COLO668 (cell line): Measurements from ENCODE around the gene MFNG.

Experiments
- DNase-seq: peaks from one replicate; lab custom pipeline; 2025; ENCODE audit not compliant: unreplicated experiment; lab: John Stamatoyannopoulos, UW

MFNG gene

DNA sequence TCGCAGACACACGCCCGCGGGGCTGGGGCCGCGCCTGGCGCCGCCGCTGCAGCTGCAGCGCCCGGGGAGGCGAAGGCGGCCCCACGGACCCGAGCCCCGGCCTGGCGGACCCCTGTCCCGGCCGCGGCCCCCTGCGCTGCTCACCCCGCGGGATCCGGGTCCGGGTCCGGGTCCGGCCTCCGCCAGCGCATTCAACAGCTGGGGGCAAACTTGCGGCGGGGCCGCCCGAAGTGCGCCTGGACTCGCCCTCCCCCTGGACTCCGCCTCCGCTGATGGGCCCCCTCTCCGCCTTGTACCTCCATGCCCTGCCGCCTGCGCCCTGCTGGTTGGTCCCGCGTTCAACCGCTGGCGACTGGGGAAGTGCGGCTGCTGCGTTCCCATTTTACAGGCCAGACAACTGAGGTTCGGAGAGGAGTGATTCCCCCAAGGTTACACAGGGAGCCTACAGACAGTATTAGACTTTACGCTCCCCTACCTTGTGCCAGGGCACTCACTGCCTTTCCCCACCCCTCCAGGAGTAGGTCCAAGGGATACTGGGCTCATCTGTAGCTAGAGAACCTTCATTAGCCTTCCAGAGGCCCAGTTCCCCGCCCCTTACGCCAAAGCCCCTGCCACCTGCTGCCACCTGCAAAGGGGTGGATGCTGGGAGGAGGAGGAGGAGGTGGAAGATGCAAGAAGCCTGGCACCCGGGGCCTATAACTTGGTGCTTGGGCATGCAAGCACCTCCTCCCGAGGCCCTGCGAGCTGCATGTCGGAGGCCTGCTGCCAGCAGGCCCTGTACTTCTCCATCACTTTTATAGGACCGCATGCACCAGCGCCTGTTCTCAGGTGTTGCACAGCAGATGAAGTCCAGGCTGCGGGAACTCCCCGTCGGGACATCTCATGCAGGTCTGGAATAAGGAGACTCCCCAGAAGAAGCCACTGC lies 58.2 kb downstream of the MFNG start:
- no peak for DNase-seq

DNA sequence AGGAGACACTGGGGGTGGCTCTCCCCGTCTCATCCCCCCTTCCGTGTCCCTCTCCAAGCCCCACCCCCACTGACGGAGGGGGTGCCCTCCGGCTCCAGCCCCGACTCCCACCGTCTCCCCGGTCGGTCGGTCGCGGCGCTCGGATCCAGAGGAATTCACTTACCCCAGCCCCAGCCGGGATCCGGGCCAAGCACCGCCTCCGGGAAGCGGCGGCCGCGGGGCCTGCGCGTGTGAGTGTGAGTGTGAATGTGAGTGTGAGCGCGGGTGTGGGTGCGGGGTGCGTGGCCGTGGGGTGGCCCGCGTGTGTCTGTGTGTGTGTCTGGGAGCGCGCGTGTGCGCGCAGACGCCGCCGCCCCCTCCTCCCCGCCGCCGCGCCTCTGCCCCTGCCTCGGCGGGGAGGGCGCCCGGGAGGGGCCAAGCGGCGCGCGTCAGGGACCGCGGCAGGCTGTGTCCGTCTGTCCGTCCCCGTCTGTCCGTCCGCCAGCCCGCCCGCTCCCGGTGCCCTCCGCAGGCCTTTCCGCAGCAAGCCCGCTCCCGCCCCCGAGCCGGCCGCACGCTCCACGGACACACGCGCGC lies 59.0 kb downstream of the MFNG start, which contains the start of gene ELFN2:
Gene ELFN2 (minus strand): TSS at position 345 of the 576 bp plus-strand sequence. CDS start 51,945 bp downstream, outside the sequence.
- no peak for DNase-seq

DNA sequence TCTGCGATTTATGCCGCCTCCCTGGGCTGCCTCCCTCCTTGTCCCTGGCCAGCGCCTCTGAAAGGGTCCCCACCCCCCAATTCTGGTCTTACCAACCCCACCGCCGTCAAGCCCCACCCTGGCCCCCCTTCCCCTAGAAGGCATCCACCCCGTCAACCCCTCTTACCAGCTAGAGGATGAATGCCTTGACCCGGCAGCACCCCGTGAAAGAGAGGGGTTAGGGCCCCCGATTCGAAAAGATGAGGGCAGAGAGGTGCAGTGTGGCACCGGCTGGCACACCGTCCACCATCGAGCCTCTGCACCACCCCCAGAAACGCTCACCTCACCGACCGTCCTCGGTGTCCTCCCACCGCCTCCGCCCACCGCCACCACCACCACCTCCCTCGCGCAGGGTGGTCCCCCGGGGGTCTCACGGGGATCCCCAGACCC lies 59.5 kb downstream of the MFNG start:
- DNase-seq: no peak

DNA sequence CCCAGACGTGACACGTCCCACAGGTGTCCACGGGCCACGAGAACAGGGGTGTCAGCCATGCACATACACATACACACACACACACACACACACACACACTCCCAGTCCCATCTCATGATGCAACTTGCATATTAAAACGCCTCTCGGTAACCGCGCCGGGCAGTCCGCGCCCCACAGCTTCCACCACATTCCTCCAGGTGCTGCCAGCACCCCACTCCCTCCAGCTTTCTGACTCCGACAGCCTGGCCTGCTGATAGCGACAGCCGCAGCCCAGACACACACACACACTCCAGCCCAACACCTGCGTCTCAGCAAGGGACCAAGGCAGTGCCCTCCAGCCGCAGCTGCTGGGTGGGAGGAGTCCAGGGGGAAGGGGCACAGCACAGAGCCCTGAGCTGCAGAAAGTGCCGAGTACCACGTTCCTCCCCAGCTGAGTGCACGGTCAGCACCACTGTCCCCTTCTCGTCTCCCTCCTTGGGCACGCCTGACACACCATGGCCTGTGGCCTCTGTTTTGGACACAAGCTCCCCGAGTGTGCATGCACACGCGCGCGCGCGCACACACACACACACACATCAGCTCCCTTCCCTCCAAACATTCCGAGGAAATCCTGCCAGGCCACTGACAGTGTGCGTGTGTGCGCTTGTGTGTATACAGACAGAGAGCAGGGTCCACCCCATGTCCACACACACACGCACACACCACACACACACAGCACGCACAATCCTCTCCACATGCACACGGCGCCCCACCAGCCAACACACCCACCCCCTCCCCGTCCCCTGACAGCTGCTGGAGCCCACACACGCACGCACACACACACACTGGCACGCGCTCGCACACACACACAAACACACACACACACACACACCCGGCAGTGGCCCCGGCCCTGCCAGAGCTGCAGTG lies 60.1 kb downstream of the MFNG start:
- peak; percentile 16 for DNase-seq

DNA sequence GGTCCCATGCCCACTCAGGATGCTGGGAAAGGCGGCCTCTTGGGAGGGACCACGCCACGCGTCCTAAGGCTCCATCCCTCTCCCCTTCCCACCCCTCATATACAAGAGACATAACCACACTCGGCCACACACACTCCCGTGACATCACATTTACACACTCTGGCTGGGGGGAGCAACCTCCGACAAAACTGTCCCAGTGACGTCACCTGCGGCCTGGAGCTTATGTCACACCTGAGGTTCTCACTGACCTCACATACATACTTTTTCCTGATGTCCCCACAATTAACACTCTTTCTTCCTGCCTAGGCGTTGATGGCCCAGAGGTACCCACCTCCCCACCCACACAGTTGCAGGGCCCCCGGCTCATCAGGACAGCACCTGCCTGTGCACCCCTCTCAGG lies 60.8 kb downstream of the MFNG start:
- no peak for DNase-seq

DNA sequence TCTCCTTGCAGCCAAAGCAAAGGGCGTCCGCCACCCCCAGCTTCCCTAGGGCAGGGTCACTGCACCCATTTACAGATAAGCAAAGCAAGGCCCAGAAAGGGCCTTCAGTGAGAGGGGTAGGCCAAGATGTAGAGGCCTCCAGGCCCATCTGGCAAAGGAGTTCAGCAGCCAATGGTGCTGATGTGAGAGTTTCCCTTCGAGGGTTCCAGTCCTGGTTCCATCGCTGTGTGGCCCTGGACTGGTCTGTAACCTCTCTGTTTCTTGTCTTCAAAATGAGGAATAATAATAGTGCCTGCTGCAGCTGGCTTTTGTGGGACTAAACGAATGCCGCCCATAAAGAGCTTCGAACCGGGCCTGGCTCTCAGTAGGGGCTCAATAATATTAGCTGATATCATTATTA lies 62.9 kb downstream of the MFNG start:
- DNase-seq: no peak

DNA sequence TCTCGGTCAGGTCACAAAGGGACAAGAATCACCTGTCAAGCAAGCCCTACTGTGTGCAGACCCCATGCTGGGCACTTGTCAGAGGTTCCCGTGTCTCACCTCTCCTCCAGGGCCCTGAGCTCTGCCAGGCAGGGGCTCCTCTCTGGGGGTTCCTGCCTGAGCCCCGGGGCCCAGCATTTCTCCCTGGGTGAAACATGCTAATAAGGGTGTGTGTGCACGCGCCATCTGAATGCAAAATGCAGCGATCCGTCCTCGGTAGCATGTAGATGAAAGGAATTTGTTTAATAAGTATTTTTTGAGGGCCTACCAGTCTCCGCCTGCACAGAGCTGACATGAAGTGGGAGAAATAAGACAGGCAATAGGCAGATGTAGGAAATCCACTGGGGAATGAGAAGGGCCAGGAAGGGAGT lies 64.7 kb downstream of the MFNG start:
- DNase-seq: no peak

DNA sequence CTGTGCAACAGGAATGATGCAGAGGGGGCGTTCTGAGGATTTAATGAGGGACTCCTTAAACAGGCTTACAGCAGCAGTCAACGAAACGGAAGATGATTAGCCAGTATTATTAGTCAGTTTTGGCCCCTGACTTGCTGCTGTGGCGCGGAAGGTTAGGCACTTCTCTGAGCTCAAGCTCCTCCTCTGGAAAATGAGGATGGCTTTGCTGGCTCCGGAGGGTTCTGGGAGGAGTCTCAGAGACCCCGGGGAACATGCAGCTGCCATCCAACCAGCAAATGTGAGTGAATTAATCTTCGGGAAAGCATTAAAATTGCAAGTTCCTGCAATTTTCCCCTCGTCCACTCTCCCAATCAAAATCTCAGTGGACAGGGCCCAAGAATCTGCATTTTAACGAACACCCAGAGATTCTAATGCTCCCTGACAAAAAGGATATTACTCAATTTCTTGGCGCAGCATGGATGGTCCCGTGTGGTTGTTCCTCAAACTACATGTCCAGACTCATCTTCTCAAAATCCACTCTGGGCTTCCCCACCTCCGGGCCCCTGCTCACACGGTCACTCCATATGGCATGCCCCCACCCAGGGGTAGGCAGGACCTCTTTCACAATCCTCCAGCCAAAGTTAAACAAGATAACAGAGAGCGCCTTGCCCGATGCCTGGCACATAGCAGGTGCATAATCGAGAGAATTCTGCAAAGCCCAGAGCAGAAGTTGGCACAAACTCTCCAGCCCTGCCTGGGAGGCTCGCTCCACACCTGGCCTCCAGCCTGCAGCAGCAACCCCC lies 65.3 kb downstream of the MFNG start:
- DNase-seq: no peak

DNA sequence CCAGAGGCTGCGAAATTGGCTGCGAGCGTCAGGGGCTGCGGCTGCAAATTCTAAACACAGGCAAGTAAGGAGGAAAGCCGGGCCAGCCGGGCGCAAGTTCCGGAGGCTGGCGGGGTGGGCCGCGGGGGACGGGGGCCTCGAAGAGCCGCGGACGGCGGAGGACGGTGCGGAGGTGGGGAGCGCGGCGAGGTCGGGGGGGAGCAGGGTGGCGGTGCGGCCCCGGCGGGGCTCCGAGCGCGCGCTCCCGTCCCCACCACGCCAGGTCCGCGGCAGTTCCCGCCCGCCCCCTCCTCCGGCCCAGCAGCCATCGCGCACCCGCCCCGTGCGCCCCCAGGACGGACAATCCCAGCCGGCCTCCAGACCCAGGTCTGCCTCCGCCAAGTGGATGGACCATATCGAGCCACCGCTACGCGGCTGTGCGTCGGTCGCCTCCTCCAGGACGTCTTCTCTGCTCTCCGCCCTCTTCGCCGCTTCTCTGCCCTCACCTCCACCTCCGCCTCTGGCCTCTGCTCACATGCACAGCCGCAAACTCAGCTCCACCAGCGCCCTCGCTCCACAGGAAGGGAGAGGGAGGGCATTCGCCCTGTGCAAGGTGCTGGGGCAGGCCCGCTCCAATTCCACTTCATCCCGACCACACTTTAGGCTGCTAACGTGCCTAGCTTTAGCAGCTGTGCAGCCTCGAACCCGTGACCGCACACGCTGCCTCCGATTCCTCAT lies 66.1 kb downstream of the MFNG start:
- DNase-seq: no peak

DNA sequence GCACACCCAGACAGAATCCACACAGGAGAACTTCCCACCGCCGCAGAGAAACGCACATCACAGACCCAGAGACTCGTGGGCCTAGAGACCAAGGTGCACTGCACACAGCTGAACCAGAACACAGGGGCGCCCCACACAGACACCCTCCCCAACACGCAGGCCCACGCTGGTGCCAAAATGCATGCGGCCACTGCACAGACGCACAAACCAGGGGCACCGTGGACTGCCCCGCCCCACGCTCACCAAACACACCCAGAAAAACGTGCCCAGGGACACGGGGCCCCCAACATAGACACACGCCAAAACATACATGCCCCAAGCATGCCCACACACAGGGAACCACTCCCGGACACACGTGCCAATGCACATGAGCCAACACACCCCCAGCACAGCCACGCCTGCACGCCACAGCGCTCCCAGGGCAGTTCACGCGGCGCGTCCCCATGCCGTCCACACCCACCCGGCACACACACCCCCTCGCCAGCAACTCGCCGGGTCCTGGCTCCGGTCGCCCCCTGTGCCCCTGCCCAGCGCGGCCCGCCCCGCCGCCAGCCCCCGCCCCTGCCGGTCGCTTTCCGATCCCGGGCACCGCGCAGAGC lies 66.7 kb downstream of the MFNG start:
- no peak for DNase-seq
